ENCODE data around the gene CCDC85C.

Gene CCDC85C

DNA sequence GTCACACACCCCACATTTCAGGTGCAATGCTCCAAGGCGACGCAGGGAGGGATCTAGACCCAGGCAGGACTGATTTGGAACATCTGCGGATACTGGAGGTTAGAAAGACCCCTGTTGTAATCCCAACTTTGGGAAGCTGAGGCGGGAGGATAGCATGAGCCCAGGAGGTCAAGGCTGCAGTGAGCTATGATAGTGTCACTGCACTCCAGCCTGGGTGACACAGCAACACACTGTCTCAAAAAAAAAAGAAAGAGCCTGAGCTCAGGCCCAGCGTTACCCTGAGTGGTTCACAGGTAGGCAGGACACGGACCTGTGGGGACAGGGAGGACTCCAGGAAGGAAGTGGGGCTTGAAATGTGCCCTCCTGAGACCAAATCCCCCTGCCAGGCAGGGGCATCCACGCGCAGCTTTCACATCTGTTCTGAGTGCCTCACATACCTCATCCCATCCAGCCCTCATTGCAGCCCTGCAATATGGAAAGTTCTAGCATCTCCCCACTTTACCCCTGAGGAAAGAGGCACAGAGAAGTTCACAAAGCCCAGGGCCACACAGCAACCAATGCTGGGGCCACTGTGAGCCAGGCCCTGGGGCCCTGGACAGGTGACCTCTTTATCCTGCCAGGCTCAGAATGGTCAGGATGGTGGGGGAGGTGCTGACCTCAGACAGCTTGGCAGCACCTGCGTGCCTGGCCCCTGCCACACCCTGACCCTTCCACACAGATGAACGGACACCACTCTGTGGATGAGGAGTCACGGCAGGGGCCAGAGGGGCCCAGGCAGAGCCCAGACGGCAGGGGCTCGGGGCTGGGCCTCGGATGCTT is 34.1 kb downstream of the CCDC85C start:
- Histone ChIP-seq H3K4me1 (ENCODE audit: control insufficient read depth, insufficient read depth, low read length) (peaks cover 84% of the 10 kb centered on the region), H3K9ac (ENCODE audit: low read length) (no peak overlapping the region), H3K4me3 (ENCODE audit: low read length) (no peak overlapping the region), H3K27ac (ENCODE audit: low read depth, low read length) (peak overlapping the region; percentile 85), H3K27me3 (ENCODE audit: control insufficient read depth, insufficient read depth, low read length) (no peaks in the 10 kb centered on the region), H3K36me3 (ENCODE audit: control insufficient read depth, insufficient read depth, low read length) (no peaks in the 10 kb centered on the region)

DNA sequence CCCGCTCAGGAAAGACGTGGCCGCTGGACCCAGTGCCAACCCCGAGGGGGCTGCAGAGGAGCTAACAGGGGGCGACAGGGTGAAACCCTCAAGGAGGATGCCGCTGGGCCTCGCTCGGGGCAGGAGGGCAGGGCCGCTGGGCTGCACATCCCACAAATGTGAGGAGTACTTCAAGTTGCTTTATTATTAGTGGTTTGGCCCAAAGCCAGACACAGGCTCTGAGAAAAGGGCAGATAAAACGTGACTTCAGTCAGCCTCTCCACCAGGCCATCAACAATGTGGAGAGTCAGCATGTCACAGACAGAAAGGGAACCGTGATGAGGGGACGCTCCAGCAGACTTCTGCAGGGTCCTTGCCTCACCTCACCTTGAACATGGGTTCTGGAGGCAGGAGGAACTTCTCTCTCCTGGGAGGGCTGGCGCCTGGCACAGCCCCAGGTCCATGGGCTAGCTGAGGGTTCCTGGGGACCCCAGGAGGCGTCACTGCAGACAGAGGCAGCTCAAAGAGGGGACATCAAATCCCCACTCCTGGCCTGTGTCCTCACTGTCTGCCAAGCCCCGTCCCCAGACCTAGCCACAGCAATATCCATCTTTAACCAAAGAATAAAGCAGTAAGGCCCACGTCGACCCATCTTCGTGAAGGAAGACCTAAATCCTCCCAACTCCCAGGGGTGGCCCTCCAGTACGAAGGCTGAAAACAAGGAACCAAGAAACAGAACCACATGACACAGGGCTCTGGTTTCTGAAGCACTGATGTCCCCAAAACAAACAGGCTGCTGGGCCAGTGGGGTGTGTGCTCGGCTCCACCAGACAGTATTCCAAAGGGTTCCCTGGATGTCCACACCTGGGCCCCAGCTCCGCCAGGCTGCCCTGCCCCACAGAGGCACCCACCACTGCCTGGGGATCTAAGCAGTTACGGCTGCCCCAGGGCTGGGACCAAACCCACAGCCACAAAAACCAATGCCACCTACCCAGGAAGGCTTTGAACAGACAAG is 35.1 kb downstream of the CCDC85C start:
- Histone ChIP-seq H3K27me3 (ENCODE audit: control insufficient read depth, insufficient read depth, low read length) (no peaks in the 10 kb centered on the region), H3K9ac (ENCODE audit: low read length) (no peak overlapping the region), H3K36me3 (ENCODE audit: control insufficient read depth, insufficient read depth, low read length) (no peaks in the 10 kb centered on the region), H3K4me3 (ENCODE audit: low read length) (no peak overlapping the region), H3K27ac (ENCODE audit: low read depth, low read length) (peak overlapping the region; percentile 85), H3K4me1 (ENCODE audit: control insufficient read depth, insufficient read depth, low read length) (peaks cover 85% of the 10 kb centered on the region)

DNA sequence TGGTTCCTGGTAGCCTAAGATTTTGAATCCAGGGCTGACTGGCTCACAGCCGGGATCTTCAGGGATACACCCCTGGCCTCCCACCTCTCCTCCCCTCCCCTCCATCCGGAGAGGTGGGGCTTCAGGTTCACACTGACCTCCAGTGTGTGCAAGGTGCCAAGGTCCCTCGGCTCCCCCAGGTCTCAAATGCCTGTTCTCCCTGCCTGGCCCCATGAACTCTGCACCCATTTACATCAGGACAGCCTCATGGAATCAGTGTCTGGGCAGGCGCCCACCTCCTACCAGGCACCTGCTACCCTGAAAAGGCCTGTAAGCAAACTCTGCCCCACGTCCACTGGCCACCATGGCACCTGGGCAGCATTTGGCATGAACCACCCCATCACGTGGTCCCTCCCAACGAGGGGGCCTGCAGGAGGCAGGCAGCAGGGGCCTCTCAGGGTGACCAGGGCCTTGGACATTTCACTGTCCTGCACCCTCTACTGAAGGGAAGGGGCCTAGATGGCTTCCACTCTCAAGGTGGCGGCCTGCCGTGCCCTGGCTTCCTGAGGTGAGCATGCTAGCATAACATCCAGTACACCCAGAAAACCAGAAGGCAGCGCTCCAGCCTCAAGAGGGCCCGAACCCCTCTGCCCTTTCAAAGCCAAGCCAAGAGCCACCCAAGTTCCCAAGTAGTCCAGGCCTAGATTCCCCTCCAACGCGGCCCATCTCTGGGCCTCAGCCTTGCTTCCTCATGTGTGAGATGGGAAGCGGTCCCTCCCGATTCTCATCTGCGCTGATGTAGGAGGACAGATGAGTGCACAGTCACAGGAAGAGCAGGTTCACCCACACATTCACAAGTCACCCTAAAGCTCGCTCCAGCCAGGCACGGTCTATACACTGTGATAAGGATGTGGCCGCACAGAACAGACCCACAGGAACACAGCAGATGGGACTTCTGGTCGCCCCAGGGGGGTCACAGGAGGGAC is 37.3 kb downstream of the CCDC85C start:
- Histone ChIP-seq H3K27ac (ENCODE audit: low read depth, low read length) (peak overlapping the region; percentile 81), H3K4me3 (ENCODE audit: low read length) (no peak overlapping the region), H3K36me3 (ENCODE audit: control insufficient read depth, insufficient read depth, low read length) (no peaks in the 10 kb centered on the region), H3K9ac (ENCODE audit: low read length) (no peak overlapping the region), H3K27me3 (ENCODE audit: control insufficient read depth, insufficient read depth, low read length) (no peaks in the 10 kb centered on the region), H3K4me1 (ENCODE audit: control insufficient read depth, insufficient read depth, low read length) (peaks cover 85% of the 10 kb centered on the region)

DNA sequence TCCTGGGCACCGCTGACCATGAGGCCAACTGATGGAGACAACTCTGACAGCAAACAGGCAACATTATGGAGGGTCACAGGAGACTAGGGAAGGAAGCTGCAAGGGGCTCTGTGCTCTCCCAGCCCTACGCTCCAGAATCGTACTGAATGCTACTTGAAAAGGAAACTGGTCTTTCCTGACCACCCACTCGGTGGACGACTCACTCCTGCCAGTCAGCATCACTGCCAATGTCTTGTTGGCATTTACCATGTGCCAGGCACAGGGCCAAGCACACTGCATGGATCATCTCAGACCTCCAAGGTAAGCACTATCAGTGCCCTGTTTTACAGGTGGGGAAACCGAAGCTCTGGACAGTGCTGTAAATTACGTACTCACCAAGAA is 38.0 kb downstream of the CCDC85C start:
- no peaks in the 10 kb centered on the region for H3K36me3 ChIP-seq (ENCODE audit: control insufficient read depth, insufficient read depth, low read length)
- H3K4me1 ChIP-seq (ENCODE audit: control insufficient read depth, insufficient read depth, low read length): peaks cover 87% of the 10 kb centered on the region
- no peaks in the 10 kb centered on the region for H3K27me3 ChIP-seq (ENCODE audit: control insufficient read depth, insufficient read depth, low read length)
- H3K9ac ChIP-seq (ENCODE audit: low read length): no peak overlapping the region
- H3K4me3 ChIP-seq (ENCODE audit: low read length): no peak overlapping the region
- H3K27ac ChIP-seq (ENCODE audit: low read depth, low read length): peak overlapping the region; percentile 81

DNA sequence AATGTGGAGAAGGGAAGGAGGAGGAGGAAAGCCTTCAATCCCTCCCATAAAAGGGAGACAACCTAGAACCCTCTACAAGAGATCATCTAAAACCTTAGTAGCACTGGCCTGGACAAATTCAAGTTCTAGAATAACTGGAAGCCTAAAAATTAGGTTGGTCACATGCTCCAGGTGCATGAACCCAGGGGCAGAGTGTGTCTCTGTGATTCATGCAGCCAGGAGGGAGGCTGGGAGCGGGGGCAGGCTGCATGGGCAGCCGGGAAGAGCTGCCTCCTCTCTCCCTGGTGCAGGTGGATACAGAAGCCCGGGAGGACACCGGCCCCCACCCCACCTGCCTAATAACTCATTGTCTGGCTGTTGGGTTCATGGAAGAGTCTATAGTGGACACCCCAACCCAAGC is 38.6 kb downstream of the CCDC85C start:
- H3K27ac ChIP-seq (ENCODE audit: low read depth, low read length): peak overlapping the region; percentile 81
- H3K9ac ChIP-seq (ENCODE audit: low read length): no peak overlapping the region
- H3K4me1 ChIP-seq (ENCODE audit: control insufficient read depth, insufficient read depth, low read length): peaks cover 87% of the 10 kb centered on the region

DNA sequence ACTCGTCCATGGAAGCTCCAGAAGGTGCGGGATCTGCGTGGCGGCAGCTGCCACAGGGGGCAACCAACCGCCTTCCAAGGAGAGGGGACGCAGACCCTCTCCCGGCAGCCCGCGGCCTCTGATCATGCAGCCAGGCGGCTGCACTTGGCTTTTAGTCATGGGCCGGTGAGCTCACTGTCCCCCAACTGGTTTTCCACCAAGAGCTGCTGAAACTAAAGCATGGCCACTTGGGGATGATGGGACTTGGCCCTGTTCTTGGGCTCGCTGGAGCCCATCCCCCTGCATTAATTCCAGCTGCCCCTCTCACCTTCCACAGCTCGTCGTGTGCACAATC is 39.1 kb downstream of the CCDC85C start:
- peak overlapping the region; percentile 25 for H3K4me3 ChIP-seq (ENCODE audit: low read length)
- H3K4me1 ChIP-seq (ENCODE audit: control insufficient read depth, insufficient read depth, low read length): peaks cover 83% of the 10 kb centered on the region
- no peaks in the 10 kb centered on the region for H3K36me3 ChIP-seq (ENCODE audit: control insufficient read depth, insufficient read depth, low read length)
- no peaks in the 10 kb centered on the region for H3K27me3 ChIP-seq (ENCODE audit: control insufficient read depth, insufficient read depth, low read length)
- H3K27ac ChIP-seq (ENCODE audit: low read depth, low read length): peak overlapping the region; percentile 81
- no peak overlapping the region for H3K9ac ChIP-seq (ENCODE audit: low read length)

More for the DNA sequence above, 38.6 kb downstream of the CCDC85C start:
- Histone ChIP-seq H3K4me3 (ENCODE audit: low read length) (peak overlapping the region; percentile 25), H3K36me3 (ENCODE audit: control insufficient read depth, insufficient read depth, low read length) (no peaks in the 10 kb centered on the region), H3K27me3 (ENCODE audit: control insufficient read depth, insufficient read depth, low read length) (no peaks in the 10 kb centered on the region)

DNA sequence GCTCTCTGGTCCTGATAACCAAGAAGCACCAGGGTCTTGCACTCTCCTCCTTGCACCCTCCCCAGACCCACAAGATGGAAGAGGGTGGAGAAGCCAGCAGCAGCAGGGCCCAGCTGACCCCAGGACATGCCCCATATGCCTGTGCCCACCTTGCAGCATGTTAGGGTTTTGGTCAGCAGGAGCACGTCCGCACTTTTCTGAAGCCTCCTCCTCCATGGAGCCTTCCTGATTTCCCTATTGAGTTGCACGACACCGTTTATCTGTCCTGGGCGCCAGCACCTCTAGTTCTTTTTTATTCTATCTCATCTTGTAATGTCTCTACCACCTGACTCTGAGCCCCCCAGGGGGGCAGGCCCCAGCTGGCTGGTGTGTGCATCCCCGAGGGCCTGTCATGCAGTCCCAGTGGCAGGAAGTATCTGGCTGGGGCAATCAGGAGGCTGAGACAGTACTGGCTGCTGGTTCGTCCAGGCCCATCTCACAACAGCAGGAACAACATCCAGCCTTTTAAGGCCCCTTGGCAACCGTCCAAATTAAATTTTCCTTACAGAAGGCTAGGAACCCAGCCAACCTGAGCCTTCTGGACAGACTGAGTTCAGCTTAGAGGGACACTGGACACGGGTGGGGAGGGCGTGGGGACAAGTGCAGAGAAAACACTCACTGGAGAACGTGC is 39.6 kb downstream of the CCDC85C start:
- Histone ChIP-seq H3K4me1 (ENCODE audit: control insufficient read depth, insufficient read depth, low read length) (peaks cover 81% of the 10 kb centered on the region), H3K27ac (ENCODE audit: low read depth, low read length) (peak overlapping the region; percentile 81), H3K36me3 (ENCODE audit: control insufficient read depth, insufficient read depth, low read length) (no peaks in the 10 kb centered on the region), H3K27me3 (ENCODE audit: control insufficient read depth, insufficient read depth, low read length) (no peaks in the 10 kb centered on the region), H3K4me3 (ENCODE audit: low read length) (peak overlapping the region; percentile 25), H3K9ac (ENCODE audit: low read length) (no peak overlapping the region)

DNA sequence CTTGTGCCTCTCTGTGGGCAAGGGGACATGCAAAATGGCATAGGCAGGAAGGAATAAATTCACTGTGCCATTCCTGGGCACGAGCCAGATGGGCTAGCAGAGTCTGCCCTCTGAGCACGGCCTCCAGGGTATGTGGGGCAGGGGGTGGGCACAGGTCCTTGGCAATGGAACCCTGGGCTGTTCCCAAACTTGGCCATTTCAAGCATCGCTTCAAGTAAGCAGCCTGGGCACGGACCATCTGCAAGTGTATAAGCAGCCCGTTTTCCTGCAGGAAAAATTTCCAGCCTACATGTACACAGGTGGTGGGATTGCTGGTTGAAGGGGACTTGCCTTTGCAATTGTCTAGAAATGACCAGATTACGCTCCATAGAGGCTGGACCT is 40.3 kb downstream of the CCDC85C start:
- H3K36me3 ChIP-seq (ENCODE audit: control insufficient read depth, insufficient read depth, low read length): no peaks in the 10 kb centered on the region
- no peaks in the 10 kb centered on the region for H3K27me3 ChIP-seq (ENCODE audit: control insufficient read depth, insufficient read depth, low read length)
- H3K27ac ChIP-seq (ENCODE audit: low read depth, low read length): peak overlapping the region; percentile 81
- peaks cover 77% of the 10 kb centered on the region for H3K4me1 ChIP-seq (ENCODE audit: control insufficient read depth, insufficient read depth, low read length)
- H3K4me3 ChIP-seq (ENCODE audit: low read length): no peak overlapping the region
- H3K9ac ChIP-seq (ENCODE audit: low read length): no peak overlapping the region

DNA sequence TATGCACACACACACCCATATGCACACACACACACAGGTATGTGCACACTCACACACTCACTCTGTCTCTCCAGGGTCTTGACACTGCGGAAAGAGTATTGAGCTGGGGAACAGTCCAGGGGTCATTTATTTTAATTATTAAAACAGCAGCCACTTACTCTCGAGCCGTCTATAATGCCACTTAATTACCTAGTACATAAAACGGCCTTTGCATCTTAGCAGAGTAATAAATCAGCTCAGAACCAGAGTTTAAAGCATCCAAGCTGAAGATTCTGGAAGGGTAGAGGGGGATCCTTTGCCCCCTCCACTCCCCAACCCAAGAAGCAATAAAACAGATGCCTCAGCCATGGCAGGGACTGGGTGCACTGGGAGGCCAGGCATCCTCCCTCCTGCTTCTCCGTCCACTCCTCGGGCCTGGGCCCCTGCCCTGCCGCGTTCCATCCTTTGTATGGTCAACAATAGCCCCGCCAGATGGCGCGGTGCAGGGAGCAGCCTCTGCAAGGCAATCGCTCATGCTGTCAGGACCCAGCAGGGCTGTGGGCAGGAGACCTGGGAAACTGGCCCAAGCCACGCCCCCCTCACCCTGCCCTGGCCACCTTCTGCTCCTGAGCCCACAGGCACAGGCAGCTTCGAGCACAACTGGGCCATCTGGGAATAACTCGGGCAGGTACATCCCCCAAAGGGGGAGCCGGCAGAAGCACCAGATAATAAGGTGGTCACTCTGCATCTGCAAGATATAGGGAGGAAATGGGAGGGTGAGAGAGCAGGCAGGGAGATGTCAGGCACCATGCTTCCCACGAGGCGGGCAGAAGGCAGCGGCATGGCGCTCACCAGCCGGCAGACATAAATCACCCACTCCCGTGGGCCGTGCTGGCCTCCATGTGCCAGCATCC is 40.9 kb downstream of the CCDC85C start:
- Histone ChIP-seq H3K9ac (ENCODE audit: low read length) (no peak overlapping the region), H3K36me3 (ENCODE audit: control insufficient read depth, insufficient read depth, low read length) (no peaks in the 10 kb centered on the region), H3K4me3 (ENCODE audit: low read length) (no peak overlapping the region), H3K27ac (ENCODE audit: low read depth, low read length) (peak overlapping the region; percentile 81), H3K4me1 (ENCODE audit: control insufficient read depth, insufficient read depth, low read length) (peaks cover 71% of the 10 kb centered on the region), H3K27me3 (ENCODE audit: control insufficient read depth, insufficient read depth, low read length) (no peaks in the 10 kb centered on the region)

DNA sequence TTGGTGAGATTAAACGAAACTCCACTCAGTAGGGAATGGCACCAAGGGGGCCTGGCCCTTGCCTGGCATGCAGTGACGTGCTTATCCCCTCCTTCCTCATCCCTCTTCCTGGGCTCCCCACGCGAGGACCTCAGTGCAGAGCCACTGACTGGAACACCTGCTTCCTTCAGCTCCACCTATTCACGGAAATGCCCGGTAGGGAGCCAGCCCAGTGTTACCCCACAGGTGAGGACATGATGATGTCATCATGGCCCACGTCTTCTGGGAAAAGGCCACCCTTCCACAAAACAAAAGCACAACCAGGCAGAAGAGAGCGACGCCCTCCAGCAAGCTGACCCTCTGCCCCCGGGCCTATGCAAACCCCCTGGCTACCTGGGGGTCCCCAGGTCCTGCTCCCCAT is 42.1 kb downstream of the CCDC85C start:
- Histone ChIP-seq H3K9ac (ENCODE audit: low read length) (no peak overlapping the region), H3K27ac (ENCODE audit: low read depth, low read length) (peak overlapping the region; percentile 81), H3K4me1 (ENCODE audit: control insufficient read depth, insufficient read depth, low read length) (peaks cover 68% of the 10 kb centered on the region), H3K27me3 (ENCODE audit: control insufficient read depth, insufficient read depth, low read length) (no peaks in the 10 kb centered on the region), H3K4me3 (ENCODE audit: low read length) (no peak overlapping the region), H3K36me3 (ENCODE audit: control insufficient read depth, insufficient read depth, low read length) (no peaks in the 10 kb centered on the region)
